ENCODE measurements around the gene CAB39.

DNA sequence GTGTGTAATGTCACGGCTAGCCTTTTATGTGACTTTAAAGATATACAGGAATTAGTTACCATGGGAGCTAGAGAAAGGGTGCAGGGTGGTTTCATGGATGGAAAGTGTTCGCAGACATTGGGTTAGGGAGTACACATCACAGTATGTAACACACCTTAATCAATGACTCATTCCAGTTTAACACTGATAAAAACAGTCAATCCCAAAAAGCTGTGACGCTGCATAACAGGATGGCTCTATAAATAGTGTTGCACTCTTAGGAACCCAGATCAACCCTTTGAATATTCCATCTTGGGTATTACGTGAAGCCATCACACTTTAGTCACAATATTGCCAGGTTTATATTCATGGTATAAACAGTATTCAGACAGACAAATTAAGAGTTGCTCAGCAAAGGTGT lies 33.6 kb downstream of the CAB39 start:
- TF ChIP-seq CTCF (IDR thresholded peaks at IDR 0.05; ENCODE audit: extremely low read depth in 1 of 2, insufficient read depth in 1 of 2, low read depth in 1 of 2, low read length in 2 of 2) = no peak
- no peak for TF ChIP-seq EZH2 (IDR thresholded peaks at IDR 0.05; ENCODE audit: borderline replicate concordance, low read depth, low read length, severe bottlenecking)
- no peak for TF ChIP-seq POLR2AphosphoS5 (IDR thresholded peaks at IDR 0.05; ENCODE audit: insufficient read depth, low read depth, low read length)
- TF ChIP-seq POLR2A (IDR thresholded peaks at IDR 0.05; ENCODE audit: low read depth, low read length) = no peak
- TF ChIP-seq MAX (IDR thresholded peaks at IDR 0.05; ENCODE audit: insufficient read depth, insufficient read length) = no peak
- TF ChIP-seq FOS (IDR thresholded peaks at IDR 0.05; ENCODE audit: borderline replicate concordance, insufficient read depth, low read length) = no peak
- TF ChIP-seq JUN (IDR thresholded peaks at IDR 0.05; ENCODE audit: borderline replicate concordance, insufficient read depth, insufficient read length, low read depth) = no peak
- TF ChIP-seq GATA2 (IDR thresholded peaks at IDR 0.05; ENCODE audit: insufficient read depth, insufficient read length, low read depth, low read length) = no peak
- TF ChIP-seq MYC (IDR thresholded peaks at IDR 0.05; ENCODE audit: low read depth, low read length) = no peak

All from endothelial cell of umbilical vein (primary cell).